Measurements from ENCODE around the gene GLT8D1. TPM values are rescaled to one million over a fixed set of nuclear protein-coding genes. Genes with fewer than 3 reads are reported as not detected.
A peak's percentile ranks its signal among the peaks of the same experiment; 100 is the strongest.

Gene GLT8D1
- total and polyA plus RNA-seq, 9 of the 15 experiments (the other 6 are each of a cell fraction or from before 2014, with no cell fraction given): 14.1 to 65.9 (median 33.7) TPM

- TF ChIP-seq, protein P1, sequence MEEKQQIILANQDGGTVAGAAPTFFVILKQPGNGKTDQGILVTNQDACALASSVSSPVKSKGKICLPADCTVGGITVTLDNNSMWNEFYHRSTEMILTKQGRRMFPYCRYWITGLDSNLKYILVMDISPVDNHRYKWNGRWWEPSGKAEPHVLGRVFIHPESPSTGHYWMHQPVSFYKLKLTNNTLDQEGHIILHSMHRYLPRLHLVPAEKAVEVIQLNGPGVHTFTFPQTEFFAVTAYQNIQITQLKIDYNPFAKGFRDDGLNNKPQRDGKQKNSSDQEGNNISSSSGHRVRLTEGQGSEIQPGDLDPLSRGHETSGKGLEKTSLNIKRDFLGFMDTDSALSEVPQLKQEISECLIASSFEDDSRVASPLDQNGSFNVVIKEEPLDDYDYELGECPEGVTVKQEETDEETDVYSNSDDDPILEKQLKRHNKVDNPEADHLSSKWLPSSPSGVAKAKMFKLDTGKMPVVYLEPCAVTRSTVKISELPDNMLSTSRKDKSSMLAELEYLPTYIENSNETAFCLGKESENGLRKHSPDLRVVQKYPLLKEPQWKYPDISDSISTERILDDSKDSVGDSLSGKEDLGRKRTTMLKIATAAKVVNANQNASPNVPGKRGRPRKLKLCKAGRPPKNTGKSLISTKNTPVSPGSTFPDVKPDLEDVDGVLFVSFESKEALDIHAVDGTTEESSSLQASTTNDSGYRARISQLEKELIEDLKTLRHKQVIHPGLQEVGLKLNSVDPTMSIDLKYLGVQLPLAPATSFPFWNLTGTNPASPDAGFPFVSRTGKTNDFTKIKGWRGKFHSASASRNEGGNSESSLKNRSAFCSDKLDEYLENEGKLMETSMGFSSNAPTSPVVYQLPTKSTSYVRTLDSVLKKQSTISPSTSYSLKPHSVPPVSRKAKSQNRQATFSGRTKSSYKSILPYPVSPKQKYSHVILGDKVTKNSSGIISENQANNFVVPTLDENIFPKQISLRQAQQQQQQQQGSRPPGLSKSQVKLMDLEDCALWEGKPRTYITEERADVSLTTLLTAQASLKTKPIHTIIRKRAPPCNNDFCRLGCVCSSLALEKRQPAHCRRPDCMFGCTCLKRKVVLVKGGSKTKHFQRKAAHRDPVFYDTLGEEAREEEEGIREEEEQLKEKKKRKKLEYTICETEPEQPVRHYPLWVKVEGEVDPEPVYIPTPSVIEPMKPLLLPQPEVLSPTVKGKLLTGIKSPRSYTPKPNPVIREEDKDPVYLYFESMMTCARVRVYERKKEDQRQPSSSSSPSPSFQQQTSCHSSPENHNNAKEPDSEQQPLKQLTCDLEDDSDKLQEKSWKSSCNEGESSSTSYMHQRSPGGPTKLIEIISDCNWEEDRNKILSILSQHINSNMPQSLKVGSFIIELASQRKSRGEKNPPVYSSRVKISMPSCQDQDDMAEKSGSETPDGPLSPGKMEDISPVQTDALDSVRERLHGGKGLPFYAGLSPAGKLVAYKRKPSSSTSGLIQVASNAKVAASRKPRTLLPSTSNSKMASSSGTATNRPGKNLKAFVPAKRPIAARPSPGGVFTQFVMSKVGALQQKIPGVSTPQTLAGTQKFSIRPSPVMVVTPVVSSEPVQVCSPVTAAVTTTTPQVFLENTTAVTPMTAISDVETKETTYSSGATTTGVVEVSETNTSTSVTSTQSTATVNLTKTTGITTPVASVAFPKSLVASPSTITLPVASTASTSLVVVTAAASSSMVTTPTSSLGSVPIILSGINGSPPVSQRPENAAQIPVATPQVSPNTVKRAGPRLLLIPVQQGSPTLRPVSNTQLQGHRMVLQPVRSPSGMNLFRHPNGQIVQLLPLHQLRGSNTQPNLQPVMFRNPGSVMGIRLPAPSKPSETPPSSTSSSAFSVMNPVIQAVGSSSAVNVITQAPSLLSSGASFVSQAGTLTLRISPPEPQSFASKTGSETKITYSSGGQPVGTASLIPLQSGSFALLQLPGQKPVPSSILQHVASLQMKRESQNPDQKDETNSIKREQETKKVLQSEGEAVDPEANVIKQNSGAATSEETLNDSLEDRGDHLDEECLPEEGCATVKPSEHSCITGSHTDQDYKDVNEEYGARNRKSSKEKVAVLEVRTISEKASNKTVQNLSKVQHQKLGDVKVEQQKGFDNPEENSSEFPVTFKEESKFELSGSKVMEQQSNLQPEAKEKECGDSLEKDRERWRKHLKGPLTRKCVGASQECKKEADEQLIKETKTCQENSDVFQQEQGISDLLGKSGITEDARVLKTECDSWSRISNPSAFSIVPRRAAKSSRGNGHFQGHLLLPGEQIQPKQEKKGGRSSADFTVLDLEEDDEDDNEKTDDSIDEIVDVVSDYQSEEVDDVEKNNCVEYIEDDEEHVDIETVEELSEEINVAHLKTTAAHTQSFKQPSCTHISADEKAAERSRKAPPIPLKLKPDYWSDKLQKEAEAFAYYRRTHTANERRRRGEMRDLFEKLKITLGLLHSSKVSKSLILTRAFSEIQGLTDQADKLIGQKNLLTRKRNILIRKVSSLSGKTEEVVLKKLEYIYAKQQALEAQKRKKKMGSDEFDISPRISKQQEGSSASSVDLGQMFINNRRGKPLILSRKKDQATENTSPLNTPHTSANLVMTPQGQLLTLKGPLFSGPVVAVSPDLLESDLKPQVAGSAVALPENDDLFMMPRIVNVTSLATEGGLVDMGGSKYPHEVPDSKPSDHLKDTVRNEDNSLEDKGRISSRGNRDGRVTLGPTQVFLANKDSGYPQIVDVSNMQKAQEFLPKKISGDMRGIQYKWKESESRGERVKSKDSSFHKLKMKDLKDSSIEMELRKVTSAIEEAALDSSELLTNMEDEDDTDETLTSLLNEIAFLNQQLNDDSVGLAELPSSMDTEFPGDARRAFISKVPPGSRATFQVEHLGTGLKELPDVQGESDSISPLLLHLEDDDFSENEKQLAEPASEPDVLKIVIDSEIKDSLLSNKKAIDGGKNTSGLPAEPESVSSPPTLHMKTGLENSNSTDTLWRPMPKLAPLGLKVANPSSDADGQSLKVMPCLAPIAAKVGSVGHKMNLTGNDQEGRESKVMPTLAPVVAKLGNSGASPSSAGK (IDR thresholded peaks at IDR 0.05): no peak
- TF ChIP-seq ZNF639 (CRISPR knock-in tag; conservative IDR thresholded peaks at IDR 0.05 in 1 of 2, IDR thresholded peaks at IDR 0.05 in 1 of 2) (0 out of 4 replicates have a peak, but pooled peaks of 1 of the 2 experiments have one; percentile 33), ZNF431 (CRISPR knock-in tag; IDR thresholded peaks at IDR 0.05) (no peak), KLF13 (tag; IDR thresholded peaks at IDR 0.05; ENCODE audit: borderline replicate concordance, low read depth) (no peak), ZNF589 (CRISPR knock-in tag; IDR thresholded peaks at IDR 0.05; ENCODE audit: low read depth) (no peak), NFIC (IDR thresholded peaks at IDR 0.05) (no peak), ZNF785 (CRISPR knock-in tag; IDR thresholded peaks at IDR 0.05) (no peak), MTA3 (IDR thresholded peaks at IDR 0.05; ENCODE audit: borderline replicate concordance) (0 out of 2 replicates have a peak, but pooled peaks have one; percentile 30), HDAC1 (IDR thresholded peaks at IDR 0.05) (peak in 1 of 2 experiments; percentile 60; a peak in 1 of 4 replicates), THRAP3 (IDR thresholded peaks at IDR 0.05; ENCODE audit: borderline replicate concordance) (no peak)
- TF ChIP-seq, protein P2, sequence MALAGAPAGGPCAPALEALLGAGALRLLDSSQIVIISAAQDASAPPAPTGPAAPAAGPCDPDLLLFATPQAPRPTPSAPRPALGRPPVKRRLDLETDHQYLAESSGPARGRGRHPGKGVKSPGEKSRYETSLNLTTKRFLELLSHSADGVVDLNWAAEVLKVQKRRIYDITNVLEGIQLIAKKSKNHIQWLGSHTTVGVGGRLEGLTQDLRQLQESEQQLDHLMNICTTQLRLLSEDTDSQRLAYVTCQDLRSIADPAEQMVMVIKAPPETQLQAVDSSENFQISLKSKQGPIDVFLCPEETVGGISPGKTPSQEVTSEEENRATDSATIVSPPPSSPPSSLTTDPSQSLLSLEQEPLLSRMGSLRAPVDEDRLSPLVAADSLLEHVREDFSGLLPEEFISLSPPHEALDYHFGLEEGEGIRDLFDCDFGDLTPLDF (CRISPR knock-in tag; IDR thresholded peaks at IDR 0.05): no peak
- TF ChIP-seq, protein P3, sequence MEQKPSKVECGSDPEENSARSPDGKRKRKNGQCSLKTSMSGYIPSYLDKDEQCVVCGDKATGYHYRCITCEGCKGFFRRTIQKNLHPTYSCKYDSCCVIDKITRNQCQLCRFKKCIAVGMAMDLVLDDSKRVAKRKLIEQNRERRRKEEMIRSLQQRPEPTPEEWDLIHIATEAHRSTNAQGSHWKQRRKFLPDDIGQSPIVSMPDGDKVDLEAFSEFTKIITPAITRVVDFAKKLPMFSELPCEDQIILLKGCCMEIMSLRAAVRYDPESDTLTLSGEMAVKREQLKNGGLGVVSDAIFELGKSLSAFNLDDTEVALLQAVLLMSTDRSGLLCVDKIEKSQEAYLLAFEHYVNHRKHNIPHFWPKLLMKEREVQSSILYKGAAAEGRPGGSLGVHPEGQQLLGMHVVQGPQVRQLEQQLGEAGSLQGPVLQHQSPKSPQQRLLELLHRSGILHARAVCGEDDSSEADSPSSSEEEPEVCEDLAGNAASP (IDR thresholded peaks at IDR 0.05): no peak
These were observed 23.6 kb downstream of the GLT8D1 start (continued) for GRCh38 chr3:52682016-52682415.
